ENCODE results near the gene FXYD1. TPM values are rescaled to one million over a fixed set of nuclear protein-coding genes. Genes with fewer than 3 reads are reported as not detected.
A peak's percentile ranks its signal among the peaks of the same experiment; 100 is the strongest.

The FXYD1 gene
- total RNA-seq, 1 donor from 2014 or later = 0.52 TPM

GRCh38 chr19:35153701-35154524 is 15.3 kb downstream of the FXYD1 start:
- peaks cover 6% of the 10 kb centered on the region for H3K36me3 Mint-ChIP-seq (ENCODE audit: low read depth, unreplicated experiment)

GRCh38 chr19:35154525-35155406 is 16.1 kb downstream of the FXYD1 start, which contains the start of gene FXYD5:
TSS of gene FXYD5 (plus strand) at chr19:35154735. CDS start at chr19:35155551, 816 bp downstream.
- Mint-ChIP-seq H3K36me3 (ENCODE audit: low read depth, unreplicated experiment) (peaks cover 12% of the 10 kb centered on the region), H3K27me3 (ENCODE audit: low read depth, unreplicated experiment) (peaks cover 21% of the 10 kb centered on the region), H3K27ac (ENCODE audit: unreplicated experiment) (peak within 1 kb of the TSS; percentile 87), H3K4me1 (ENCODE audit: low read depth, unreplicated experiment) (peaks cover 7% of the 10 kb centered on the region), H3K4me3 (ENCODE audit: unreplicated experiment) (peak within 1 kb of the TSS; percentile 93), H3K9me3 (ENCODE audit: unreplicated experiment) (no peaks in the 10 kb centered on the region)
- peak within 1 kb of the TSS; percentile 80 for H3K4me3 ChIP-seq (ENCODE audit: insufficient read depth, low read depth, low read length)
- H3K27ac ChIP-seq (ENCODE audit: low read depth, low read length) = peak within 1 kb of the TSS; percentile 82
- H3K9me3 ChIP-seq (ENCODE audit: insufficient read depth, low read depth, low read length) = no peaks in the 10 kb centered on the region
- H3K79me2 ChIP-seq (ENCODE audit: insufficient read depth, low read length) = peaks cover 25% of the 10 kb centered on the region
- peak within 1 kb of the TSS; percentile 98 for H3K4me2 ChIP-seq (ENCODE audit: low read length)
- peaks cover 6% of the 10 kb centered on the region for H3K4me1 ChIP-seq (ENCODE audit: insufficient read depth, low read length)
- no peaks in the 10 kb centered on the region for H3K27me3 ChIP-seq (ENCODE audit: insufficient read depth, low read length)
- no peak for TF ChIP-seq CTCF (IDR thresholded peaks at IDR 0.05; ENCODE audit: insufficient read depth, low read depth, low read length)
- no peak for TF ChIP-seq EZH2 (IDR thresholded peaks at IDR 0.05; ENCODE audit: insufficient read depth, low read length)
- H3K9ac ChIP-seq (ENCODE audit: low read length) = peak within 1 kb of the TSS; percentile 93
- peak; percentile 70 for DNase-seq (ENCODE audit: low read depth)
- peak within 1 kb of the TSS; percentile 89 for H2AFZ ChIP-seq (ENCODE audit: low read depth, low read length)
- peaks cover 18% of the 10 kb centered on the region for H3K36me3 ChIP-seq (ENCODE audit: insufficient read depth, low read length)
- peaks cover 22% of the 10 kb centered on the region for H4K20me1 ChIP-seq (ENCODE audit: insufficient read depth, low read length)
- FAIRE-seq = no peak

More at GRCh38 chr19:35153701-35154524, 15.3 kb downstream of the FXYD1 start:
- H3K4me1 Mint-ChIP-seq (ENCODE audit: low read depth, unreplicated experiment) = peaks cover 12% of the 10 kb centered on the region
- TF ChIP-seq CTCF (IDR thresholded peaks at IDR 0.05; ENCODE audit: insufficient read depth, low read depth, low read length) (peak; percentile 36), EZH2 (IDR thresholded peaks at IDR 0.05; ENCODE audit: insufficient read depth, low read length) (no peak)
- H3K9me3 Mint-ChIP-seq (ENCODE audit: unreplicated experiment) = no peaks in the 10 kb centered on the region
- peaks cover 6% of the 10 kb centered on the region for H3K4me1 ChIP-seq (ENCODE audit: insufficient read depth, low read length)
- peak overlapping the region; percentile 89 for H2AFZ ChIP-seq (ENCODE audit: low read depth, low read length)
- H3K27me3 Mint-ChIP-seq (ENCODE audit: low read depth, unreplicated experiment) = peaks cover 21% of the 10 kb centered on the region
- peaks cover 25% of the 10 kb centered on the region for H3K79me2 ChIP-seq (ENCODE audit: insufficient read depth, low read length)
- H3K27ac Mint-ChIP-seq (ENCODE audit: unreplicated experiment) = no peak overlapping the region
- FAIRE-seq = no peak
- peaks cover 12% of the 10 kb centered on the region for H3K36me3 ChIP-seq (ENCODE audit: insufficient read depth, low read length)
- no peaks in the 10 kb centered on the region for H3K9me3 ChIP-seq (ENCODE audit: insufficient read depth, low read depth, low read length)
- no peak for DNase-seq (ENCODE audit: low read depth)
- H3K27ac ChIP-seq (ENCODE audit: low read depth, low read length) = peak overlapping the region; percentile 42
- no peaks in the 10 kb centered on the region for H3K27me3 ChIP-seq (ENCODE audit: insufficient read depth, low read length)
- peaks cover 22% of the 10 kb centered on the region for H4K20me1 ChIP-seq (ENCODE audit: insufficient read depth, low read length)
- peak overlapping the region; percentile 98 for H3K4me2 ChIP-seq (ENCODE audit: low read length)
- peak overlapping the region; percentile 93 for H3K4me3 Mint-ChIP-seq (ENCODE audit: unreplicated experiment)
- H3K4me3 ChIP-seq (ENCODE audit: insufficient read depth, low read depth, low read length) = peak overlapping the region; percentile 80
- H3K9ac ChIP-seq (ENCODE audit: low read length) = peak overlapping the region; percentile 93
